GM19351 (cell line): ENCODE data around the gene MUC16.
"Not testable (repeated sequence)": the region's sequence is repeated elsewhere in the genome, so short reads cannot be mapped to it uniquely, and the experiment has no call there.

Source experiments
- ATAC-seq: cut with Tn5 transposase; IDR thresholded peaks from one replicate; pipeline ENCODE4 v1.9.1; 2021; ENCODE audit warnings: mild to moderate bottlenecking, moderate library complexity; ENCODE audit not compliant: unreplicated experiment

Gene MUC16

DNA sequence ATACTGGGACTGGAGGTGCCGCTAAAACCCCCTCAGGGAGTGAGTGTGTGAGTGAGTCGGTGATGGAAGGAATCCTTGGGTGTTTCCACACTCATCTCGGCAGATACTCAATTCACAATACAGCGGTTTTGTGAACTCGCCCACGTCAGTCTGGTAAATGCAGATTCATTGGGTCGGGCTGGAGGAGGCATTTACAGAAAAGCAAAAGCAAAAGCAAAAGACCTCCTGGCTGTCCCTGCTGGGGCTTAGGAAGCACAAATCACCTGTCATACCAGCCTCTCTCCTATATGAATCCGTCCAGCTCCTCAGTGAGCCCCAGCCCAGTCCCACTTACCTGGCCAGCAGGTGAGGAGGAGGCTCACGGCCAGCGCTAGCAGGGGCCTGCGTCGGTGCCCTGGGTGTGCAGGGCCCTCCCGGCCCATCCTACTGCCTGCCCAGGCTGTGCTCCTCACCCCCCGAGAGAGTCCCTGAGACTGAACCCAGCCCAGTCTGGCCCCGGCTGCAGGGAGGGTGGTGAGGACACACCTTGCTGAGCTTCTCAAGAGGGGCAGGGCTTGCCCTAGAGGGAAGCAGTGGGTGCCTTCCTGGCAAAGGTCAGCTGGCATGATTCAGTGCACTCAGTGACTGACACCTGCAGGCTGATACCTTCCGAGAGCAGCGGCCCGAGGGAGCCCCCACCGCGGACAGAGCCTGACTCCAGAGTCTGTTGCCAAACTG is at the start of gene MUC16:
Gene MUC16, minus strand, starts transcription at position 475 of the 717 bp plus-strand sequence.
- no peak for ATAC-seq

DNA sequence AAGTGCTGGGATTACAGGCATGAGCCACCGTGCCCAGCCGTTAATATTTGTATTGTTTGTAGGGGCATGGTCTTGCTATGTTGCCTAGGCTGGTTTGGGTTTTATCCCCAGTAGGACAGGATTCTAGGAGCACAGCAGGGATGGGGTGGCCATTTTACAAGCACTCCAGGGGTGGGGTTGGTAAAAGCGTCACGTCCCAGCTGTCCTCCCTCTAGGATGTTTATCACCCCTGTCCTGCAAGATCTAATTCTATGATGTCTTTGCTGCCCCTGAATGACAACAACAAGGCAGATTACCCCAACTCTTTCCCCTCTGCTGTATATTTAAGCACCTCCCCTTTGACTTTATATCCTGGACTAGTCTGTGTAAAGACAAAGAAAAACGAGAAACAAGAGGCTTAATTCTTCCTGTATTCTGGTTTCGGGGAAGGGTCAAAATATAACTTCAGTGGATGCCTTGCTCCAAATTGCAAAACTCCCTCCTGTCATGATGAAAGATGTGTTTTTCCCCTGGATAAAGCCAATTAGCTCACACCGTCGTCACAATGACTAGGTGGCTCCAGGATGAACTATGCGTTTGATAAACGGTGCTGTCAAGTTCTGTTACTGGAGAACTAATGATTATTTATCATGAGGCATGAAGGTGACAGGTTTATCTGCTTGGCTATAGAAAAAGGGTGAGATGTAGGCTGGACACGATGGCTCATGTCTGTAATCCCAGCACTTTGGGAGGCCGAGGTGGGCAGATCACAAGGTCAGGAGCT is 48.9 kb upstream of the MUC16 start:
- ATAC-seq: no peak

DNA sequence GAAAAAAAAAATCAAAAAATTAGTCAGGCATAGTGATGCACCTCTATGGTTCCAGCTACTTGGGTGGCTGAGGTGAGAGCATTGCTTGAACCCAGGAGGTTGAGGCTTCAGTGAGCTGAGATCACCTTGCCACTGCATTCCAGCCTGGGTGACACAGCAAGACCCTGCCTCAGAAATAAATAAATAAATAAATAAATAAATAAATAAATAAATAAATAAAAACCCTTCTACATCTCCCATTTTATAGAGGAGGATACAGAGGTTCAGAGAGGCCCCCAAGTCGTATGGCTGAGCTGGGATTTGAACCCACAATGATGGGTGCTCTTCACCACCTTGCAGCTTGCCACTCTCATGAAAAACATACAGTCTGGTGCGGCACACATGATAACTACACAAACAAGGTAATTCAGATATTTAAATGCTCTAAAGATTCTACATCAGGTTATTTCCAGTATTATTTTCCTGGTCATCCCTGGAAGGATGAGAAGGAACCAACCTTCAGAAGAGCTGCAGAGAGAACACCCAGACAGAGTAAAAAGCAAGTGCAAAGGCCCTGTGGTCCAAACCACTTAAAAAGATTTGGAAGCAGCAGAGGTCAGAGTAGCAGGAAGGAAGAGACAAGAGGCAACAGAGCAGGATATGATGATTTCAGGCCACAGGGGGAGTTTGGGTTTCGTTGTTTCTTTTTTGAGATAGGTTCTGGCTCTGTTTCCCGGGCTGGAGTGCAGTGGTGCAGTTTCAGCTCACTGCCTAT is 47.5 kb upstream of the MUC16 start:
- ATAC-seq: no peak

DNA sequence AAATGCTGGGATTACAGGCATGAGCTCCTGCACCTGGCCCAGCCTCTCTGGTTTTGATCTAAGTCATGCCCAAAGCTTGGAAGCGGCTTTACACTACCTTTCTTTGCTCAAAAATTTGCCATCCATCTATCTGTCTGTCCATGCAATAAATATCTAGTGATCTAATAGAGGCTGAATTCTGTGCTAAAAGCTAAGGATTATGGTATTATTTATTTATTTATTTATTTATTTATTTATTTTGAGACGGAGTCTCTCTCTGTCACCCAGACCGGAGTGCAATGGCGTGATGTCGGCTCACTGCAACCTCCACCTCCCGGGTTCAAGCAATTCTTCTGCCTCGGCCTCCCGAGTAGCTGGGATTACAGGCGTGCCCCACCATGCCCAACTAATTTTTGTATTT is 45.9 kb upstream of the MUC16 start:
- not testable (repeated sequence) for ATAC-seq

DNA sequence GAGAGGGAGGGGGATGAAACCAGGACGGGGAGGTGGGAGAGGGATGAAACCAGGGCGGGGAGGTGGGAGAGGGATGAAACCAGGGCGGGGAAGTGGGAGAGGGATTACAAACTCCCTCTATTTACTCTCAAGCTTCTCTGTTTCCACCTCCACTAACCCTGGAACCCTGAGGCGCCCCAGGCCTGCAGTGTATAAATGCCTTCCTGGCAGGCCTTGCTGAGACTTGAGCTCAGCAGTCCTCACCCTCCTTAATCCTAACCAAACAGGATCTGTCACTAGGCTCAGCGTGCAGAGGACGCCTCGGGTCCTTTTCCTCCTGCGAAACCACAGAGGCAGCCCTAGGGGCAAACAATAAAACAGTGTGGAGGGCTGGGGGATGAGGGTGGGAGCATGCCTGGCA is 44.6 kb upstream of the MUC16 start:
- no peak for ATAC-seq

DNA sequence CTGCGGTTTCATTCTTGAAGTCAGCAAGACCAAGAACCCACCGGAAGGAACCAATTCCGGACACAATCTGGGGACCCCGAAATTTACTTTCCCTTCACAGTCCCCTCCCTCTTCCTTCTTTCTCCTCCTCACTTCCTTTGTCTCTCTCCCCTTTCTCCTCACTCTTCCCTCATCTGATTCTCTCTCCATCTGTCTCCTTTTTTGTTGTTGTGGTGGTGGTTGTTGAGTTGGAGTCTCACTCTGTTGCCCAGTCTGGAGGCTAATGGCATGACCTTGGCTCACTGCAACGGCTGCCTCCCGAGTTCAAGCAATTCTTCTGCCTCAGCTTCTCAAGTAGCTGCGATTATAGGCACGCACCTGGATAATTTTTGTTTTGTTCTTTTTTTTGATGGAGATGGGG is 44.0 kb upstream of the MUC16 start:
- ATAC-seq: no peak

DNA sequence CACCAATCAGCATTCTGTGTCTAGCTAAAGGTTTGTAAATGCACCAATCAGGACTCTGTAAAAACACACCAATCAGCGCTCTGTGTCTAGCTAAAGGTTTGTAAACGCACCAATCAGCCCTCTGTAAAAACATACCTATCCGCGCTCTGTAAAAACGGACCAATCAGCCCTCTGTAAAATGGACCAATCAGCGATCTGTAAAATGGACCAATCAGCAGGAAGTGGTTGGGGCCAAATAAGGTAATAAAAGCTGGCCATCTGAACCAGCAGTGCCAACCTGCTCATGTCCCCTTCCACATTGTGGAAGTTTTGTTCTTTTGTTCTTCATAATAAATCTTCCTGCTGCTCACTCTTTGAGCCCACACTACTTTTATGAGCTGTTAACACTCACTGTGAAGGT is 43.5 kb upstream of the MUC16 start:
- ATAC-seq: not testable (repeated sequence)

DNA sequence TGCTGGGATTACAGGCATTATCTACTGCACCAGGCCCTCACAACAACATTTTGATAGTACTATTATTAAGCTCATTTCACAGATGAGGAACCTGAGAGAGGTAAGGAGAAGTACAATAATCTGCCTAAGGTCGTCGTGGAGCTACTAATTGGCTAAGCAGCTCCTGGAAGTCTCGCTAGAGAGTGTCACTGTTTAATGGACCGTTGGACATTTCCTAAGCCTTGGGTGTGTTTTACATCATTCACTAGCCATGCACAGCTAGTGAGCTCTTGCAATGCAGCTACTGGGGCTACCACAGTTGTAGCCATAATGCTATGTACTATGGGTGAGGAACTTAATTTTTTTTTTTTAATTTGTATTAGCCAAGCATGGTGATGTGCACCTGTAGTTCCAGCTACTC is 42.7 kb upstream of the MUC16 start:
- ATAC-seq: no peak

DNA sequence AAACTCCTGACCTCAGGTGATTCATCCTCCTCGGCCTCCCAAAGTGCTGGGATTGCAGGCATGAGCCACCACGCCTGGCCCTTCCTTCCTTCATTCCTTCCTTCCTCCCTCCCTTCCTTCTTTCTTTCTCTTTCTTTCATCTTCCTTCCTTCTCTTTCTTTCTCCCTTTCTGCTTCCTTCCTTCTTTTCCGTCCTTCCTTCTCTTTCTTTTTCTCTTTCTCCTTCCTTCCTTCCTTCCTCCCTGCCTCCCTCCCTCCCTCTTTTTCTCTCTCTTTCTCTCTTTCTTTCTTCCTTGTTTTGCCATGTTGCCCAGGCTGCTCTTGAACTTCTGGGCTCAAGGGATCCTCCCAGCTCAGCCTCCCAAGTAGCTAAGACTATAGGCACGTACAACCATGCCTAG is 36.5 kb upstream of the MUC16 start:
- ATAC-seq: no peak

DNA sequence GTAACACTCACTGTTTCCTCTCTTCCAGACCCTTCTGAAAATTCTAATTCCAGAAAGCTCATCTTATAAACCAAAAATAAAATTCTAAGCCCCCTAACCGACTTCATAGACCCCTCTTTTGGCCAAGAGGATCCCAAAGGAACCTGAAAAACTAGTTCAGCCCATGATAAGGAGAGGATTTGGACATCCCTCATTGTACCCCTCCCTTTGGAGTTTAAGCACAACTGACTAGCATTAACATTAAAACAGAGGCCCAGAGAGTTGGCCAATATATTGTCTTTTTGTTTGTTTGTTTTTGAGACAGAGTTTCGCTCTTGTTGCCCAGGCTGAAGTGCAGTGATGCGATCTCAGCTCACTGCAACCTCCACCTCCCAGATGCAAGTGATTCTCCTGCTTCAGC is 34.2 kb upstream of the MUC16 start:
- no peak for ATAC-seq

DNA sequence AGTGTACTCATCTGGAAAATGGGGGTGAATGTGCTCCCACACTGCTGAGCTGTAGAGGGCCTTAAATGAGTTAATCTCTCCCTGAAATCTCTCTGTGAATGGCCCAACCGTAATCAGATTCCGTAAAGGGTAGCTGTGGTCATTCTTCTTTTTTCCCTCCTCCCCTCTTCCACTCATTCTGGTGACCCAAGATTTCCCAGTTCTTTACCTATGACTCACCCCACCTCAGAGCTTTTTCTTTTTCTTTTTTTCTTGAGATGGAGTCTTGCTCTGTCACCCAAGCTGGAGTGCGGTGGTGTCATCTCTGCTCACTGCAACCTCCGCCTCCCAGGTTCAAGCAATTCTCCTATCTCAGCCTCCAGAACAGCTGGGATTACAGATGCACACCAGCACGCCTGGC is 33.3 kb upstream of the MUC16 start:
- no peak for ATAC-seq

DNA sequence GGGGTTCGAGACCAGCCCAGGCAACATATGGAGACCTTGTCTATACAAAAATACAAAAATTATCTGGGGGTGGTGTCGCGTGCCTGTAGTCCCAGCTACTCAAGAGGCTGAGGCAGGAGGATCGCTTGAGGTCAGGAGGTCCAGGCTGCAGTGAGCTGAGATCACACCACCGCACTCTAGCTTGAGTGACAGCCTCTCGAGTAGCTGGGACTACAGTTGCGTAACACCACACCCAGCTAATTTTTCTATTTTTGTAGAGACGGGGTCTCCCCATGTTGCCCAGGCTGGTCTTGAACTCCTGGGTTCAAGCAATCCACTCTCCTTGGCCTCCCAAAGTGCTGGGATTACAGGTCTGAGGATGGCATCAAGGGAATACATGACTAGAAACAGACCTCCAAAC is 30.8 kb upstream of the MUC16 start:
- ATAC-seq: no peak

DNA sequence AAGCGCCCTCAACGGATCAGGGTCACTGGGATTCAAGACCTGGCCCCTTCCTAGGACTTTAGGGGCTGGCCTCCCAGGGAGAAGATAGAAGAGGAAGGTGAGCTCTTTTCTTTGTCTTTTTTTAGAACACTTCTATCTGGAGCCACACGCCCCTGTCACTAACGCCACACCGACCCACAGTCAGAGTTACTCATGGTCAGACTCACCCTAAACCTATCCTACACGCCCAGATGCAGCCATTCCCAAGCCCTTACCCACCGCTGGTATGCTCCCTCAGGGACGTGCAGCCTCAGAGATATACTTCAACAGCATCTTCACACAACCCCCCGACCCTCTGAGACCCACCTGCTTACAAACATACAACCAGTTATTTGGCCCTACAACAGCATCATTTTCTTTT is 29.9 kb upstream of the MUC16 start:
- ATAC-seq: no peak

DNA sequence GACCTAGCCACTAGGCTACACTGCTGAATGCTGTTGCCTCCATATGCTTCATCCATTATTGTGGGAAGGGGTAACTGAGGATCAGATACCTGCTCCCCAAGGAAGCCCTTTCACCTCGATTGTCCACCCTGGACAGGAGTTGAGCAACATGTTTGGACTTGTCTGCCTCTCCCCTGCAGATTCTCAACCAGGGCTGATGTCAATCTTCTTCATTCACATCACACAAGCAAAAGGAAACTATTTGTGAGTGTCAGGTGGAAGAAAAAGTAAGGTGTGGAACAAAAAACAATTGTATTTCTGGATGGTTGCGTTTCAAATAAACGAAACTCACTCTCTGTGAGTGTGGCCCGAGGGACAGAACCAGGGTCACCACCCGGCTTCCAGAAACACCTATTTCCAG is 29.5 kb upstream of the MUC16 start:
- ATAC-seq: no peak

DNA sequence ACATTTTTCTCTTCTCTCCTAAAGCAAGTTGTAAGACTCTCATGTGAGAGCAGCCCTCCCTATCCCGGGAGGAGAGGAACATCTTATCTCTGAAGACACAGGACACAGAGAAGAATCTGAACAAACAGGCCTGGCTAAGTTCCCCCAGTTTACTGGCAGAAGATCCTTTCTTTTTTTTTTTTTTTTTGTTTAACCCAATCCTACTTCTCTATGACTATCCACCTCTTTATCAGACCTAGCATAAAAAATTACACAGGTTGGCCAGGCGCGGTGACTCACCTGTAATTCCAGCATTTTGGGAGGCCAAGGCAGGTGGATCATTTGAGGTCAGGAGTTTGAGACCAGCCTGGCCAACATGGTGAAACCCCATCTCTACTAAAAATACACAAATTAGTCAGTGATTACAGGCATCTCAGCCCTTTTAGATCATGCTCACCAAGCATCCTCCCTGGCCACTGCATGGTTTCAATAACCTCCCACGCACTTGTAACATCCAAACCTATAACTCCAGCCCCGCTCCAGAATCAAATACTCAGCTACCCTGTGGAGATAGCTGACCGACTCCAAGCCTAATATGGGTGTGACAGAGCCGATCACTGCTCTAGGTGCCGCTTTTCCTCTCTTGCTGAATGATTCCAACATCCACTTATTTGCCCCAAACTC is 27.3 kb upstream of the MUC16 start:
- ATAC-seq: no peak

DNA sequence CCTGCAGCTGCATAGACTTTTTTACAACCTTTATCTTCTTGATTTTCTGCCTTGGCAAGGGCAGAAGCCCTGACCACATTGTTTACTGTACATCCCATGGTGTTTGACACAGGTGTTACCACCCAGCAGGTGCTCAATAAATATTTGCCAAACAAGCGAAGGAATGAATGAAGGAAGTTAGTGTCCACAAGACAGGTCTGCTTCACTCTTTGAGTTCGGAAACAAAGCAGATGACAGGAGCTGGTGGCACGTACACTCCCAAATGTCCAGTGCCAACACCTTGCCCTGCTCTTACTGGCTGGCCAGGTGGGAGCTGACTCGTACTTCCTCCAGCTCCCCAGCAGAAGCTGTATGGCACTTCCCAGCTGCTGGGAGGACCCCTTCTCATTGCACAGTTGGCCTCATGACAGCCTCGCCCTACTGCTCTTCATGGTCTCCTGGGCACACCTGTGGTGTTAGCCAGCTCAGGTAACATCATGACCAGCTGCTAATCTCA is 22.0 kb upstream of the MUC16 start:
- ATAC-seq: no peak

DNA sequence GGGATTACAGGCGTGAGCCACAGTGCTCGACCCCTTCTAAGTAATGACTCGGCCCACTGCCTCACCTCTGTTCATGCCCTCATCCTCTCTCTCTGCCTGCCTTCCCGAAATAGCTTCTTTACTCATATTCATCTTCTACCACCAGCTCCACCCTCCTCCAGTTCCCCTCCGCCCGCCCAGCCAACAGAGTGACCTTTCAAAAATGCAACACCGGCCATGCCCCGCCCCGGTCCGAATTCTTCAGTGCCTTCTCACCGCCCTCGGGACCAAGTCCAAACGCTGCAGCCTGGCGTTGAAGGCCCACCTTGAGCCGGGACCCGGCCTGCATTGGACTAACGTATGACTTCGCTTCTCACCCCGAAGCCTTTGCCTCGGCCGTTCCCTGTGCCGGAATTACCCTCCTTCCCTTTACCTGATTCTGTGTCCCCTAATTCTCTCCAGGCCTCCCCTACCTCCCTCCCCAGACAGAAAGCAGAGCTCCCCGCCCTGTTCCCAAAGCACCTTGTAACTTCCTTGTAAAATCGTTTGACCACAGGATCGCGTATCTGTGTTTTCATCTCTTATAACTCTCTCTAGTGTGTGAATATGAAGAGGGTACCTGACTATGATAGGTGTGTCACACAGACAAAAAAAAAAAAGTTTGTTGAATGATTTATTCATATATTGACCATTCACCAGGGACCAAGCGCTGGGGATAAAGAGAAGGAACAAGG is 8.1 kb upstream of the MUC16 start:
- ATAC-seq: no peak

DNA sequence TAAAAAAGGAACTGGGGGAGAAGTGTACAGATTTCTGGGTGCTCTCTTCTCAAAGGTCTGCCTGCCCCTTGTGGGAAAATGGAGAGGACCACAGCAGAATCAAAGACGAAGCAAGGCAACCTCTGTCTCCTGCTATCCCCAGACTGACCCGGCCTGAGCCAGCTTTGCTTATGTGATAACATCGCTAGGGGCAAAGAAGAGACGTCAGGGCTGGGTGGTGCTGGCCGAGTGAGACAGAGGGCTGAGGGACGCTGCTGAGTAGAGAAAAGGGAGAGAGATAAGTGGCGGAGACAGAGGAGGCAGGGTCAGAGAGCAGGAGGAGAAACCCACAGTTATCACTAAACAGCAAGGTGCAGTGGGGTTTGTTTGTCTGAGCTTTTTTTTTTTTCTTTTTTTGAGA is 4.6 kb upstream of the MUC16 start:
- no peak for ATAC-seq

DNA sequence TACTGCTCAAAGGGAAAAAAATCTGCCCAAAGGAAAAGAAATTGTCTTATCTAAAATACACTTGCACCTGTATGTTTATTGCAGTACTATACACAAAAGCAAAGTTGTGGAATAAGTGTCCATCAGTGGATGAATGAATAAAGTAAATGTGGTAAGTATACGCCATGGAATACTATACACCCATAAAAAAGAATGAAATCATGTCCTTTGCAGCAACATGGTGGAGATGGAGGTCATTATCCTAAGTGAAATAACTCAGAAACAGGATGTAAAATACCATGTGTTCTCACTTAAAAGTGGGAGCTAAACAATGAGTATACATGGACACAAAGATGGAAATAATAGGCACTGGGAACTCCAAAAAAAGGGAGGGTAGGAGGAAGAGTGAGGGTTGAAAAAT is 3.8 kb upstream of the MUC16 start:
- ATAC-seq: no peak

DNA sequence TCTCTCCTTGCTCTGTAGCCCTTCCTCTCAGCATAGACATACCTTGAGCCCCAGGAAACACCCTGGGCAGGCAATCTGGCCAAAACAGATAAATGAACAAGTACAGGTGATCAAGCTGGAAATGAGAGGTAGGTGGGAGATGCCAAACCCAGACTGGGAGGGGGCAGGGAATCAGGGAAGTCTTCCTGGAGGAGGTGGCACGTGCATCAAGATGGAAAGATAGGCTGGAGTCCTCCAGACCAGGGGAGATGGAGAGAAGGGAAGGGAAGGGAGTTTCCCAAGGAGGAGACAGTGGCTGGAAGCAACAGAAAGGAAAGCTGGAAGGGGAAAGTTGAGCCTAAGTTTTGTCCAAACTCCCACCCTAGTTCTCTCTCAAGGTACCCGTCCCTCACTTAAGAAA is 1.7 kb upstream of the MUC16 start:
- ATAC-seq: no peak

DNA sequence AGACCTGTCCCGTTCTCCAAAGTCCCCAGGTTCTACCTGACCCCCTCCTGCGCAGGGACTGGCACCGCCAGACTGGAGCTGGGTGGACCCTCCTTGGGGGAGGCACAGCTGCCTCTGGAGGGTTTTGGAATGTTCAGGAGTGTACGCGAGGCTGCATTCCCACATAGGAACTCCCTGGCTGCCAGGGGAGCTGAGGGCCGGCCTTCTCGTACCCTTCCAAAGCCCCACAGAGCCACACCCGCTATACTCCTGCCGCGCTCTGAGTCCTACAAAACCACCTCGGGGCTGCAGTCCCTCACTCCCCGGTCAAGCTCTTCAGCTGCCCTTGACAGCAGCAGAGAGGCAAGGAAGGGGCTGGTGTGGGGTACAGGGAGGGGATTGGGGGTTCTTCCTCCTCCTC is 484 bp upstream of the MUC16 start:
- no peak for ATAC-seq
